ENCODE results near the gene RPLP2.

RPLP2 gene

GRCh38 chr11:773830-774229, 35.9 kb upstream of the RPLP2 start:
- DNase-seq (ENCODE audit: low read depth in 2 of 2), result no peak

DNA sequence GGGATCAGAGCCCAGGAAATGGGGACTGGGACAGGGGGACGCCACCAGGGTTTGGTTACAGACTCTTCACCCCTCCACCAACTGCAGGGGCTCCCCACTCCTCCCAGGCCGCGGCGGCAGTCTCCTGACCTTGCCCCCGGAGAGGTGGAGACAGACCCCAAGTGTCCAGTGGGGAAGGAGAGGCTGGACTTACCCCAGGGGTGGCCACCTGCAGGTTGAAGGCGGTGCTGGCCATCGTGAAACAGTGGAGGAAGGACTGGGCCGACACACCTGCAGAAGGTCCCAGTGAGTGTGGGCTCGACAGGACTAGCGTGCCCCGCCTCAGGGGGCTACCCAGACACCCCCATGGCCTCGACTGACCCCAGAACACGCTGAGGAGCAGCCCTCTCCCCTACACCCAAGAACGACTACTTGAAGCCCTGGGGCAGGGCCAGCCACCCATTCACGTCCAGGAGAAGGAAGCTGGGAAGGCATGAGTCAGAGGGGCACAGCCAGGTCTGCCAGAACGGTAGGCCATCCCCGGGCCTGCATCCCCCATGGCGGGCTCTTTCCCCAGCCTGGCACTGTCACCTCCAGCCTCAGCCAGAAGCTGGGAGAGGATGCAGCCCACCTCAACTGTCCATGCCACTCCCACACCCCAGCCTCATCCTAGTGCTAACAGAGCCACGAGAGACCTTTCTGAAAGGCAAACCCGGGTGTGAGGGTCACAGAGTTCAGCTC, 34.7 kb upstream of the RPLP2 start:
- no peak for DNase-seq (ENCODE audit: low read depth in 2 of 2)

- DNase-seq (ENCODE audit: low read depth in 2 of 2), result no peak
Observed at GRCh38 chr11:776263-776560, 33.6 kb upstream of the RPLP2 start.

- DNase-seq (ENCODE audit: low read depth in 2 of 2), result no peak
Observed at GRCh38 chr11:776561-777287, 33.0 kb upstream of the RPLP2 start.

GRCh38 chr11:777288-778255, 32.2 kb upstream of the RPLP2 start, which contains the start of gene GATD1:
Gene GATD1 (minus strand): TSS chr11:777487. CDS start chr11:777462, 25 bp downstream.
- peak; percentile 82 to 91 for DNase-seq (ENCODE audit: low read depth in 2 of 2)

DNA sequence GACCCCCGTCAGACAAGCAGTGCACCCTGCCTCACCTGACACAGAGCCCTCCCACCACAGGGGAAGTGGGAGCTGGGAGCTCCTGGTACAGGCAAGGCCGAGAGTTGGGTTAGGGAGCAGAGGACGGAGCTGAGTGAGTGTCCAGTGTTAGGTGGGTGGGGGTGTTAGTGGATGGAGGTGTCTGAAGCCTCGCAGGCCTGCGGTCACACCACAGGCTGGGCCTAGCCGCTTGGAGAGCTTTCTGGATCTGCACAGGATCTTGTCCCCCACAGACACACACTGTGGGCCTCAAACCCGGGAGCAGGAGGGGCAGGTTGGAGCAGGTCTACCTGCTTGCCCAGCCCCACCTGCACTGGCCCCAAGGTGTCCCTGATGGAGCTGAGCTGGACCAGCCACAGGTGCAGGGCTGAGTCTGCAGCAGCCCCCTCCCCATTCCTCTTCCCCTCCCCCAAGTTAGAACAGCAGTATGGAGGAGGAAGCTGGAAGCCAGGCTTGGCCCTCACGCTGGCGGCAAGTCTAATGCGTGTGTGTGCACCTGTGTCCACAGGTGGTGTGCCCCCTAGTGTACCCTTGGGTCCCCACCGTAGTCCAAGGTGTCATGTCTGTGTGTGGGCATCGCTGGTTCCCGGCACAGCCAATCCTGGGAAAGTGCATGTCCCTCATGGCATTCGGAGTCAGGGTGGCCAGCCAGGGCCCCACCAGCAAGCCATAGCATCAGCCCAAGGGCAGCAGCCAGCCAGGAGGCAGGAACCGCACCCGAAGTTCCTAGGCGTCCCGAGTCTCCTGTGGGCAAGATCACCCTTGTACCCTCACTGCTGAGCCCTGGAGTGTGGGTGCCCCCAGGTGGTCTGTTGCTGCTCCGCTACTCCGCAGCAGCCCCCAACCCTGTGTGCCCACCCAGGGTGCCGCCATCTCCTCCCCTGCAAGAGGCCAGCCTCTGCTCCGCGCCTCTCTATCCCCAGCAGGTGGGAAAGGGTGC, 30.5 kb upstream of the RPLP2 start:
- DNase-seq (ENCODE audit: low read depth in 2 of 2), result no peak

- no peak for DNase-seq (ENCODE audit: low read depth in 2 of 2)
Observed at GRCh38 chr11:779955-780532, 29.7 kb upstream of the RPLP2 start.

- DNase-seq (ENCODE audit: low read depth in 2 of 2), result no peak
Observed at GRCh38 chr11:782264-783174, 27.2 kb upstream of the RPLP2 start.

DNA sequence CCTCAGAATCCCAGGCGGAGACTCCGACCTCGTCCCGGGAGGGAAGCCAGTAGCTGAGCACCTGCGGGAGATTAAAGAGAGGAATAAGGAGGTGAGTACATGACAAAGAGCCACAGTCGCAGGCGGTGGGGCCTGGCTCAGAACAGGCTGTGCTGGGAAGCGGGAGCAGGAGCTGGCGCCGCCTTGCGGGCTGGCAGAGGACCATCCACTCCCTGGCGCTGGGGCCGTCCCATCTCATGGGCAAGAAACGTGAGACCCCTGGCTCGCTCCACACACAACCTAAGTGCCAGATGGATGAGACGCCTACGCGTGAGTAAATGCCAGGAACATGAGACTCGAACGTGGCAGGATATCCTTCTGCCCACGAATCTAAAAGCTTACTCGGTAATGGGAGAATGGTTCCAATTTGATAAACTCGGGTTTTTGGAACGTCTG, 26.2 kb upstream of the RPLP2 start:
- no peak for DNase-seq (ENCODE audit: low read depth in 2 of 2)

- DNase-seq (ENCODE audit: low read depth in 2 of 2), result no peak
Observed at GRCh38 chr11:786235-787083, 23.3 kb upstream of the RPLP2 start.

DNA sequence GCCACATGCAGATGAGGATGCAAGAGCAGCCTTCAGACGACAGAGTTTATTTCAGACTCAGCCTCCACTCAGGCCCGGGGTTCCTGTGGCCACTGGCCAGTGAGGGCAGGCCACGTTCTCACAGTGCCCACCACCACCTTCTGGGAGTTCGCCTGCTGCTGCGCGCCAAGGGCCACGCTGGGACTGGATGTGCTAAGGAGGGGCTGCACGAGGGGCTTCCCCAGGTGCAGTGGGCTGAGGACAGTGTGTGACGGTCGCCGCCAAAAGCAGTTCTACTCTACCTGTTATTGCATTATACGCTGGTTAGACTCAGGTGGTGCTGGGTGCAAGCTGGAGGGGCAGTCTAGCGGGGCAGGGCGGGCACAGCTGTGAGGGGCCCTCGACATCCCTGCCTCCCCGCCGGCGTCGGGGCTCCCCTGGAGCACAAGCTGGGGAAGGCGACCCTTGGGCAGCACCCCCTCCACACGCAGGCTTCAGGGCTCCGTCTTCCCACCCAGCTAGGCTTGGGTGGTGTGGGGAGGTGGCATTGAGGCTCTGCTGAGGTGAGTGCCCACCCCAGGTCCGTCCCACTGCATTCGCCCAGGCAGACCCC, 22.6 kb upstream of the RPLP2 start:
- no peak for DNase-seq (ENCODE audit: low read depth in 2 of 2)

DNA sequence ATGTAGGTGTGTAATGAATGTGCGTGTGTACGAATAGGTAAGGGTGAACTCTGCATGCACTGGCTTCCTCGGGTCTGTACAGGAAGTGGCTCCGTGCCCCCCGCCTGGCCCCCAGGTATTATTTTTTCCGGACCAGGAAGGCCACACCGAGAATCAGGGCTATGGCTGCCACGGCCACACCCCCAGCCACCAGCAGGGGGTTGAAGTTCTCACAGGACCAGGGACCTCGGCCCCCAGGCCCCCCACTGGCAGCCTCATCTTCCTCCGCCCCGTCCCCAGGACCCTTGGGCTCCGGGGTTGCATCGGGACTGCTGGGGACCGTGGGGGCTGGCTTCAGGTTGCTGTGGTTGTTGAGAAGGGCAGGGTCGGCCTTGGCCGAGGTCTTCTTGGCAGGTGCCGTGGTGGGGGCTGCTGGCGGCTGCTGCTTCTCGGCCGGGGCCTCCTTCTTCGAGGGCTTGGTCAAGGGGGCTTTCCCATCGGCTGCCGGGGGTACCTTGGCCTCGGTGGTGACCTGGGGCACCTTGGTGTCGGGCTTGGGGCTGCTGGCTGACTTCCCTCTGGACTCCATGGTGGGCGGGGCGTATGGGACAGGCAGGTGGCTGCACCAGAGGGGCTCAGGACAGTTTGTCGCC, 21.6 kb upstream of the RPLP2 start:
- no peak for DNase-seq (ENCODE audit: low read depth in 2 of 2)

- DNase-seq (ENCODE audit: low read depth in 2 of 2), result no peak
Observed at GRCh38 chr11:788953-789940, 20.5 kb upstream of the RPLP2 start.

- no peak for DNase-seq (ENCODE audit: low read depth in 2 of 2)
Observed at GRCh38 chr11:789943-790342, 19.8 kb upstream of the RPLP2 start, which contains the start of gene CEND1. Gene CEND1 (minus strand): TSS chr11:790090. CDS start chr11:788576, 1,514 bp downstream.

DNA sequence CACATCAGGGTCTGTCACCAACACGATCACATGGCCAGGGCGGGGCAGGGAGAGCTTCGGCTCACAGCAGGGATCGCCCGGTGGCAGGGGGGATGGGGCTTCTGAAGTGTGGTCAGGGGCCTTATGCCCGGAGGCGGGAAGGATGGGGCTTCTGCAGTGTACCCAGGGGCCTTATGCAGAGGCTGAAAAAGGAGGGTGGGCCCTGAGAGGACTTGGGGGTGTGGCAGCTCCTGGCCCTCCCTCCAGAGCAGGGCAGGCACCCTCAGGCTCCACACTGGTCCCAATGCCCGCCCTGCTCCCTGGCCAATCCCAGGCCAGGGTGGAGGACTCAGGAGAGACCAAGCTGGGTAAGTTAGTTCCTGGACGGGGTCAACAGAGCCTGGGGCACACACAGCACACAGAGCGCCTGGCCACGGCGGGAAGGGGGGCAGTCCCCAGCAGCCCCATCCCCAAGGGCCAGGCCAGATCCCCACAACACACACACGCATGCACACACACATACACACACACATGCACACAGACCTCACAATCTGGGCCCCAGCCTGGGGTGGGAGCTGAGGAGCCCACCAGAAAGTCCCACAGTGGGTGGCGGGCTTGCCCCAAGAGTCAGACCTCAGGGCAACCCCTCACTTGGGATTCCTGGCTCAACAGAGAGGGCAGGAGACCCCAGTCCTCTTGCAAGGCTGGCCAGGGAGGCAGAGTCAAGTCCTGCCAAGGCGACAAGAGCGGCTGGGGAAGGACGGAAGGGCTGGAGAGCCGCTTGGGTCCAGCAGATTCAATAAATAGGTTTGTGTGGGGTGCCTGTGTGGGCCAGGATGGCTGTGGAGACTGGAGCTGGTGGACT, 18.8 kb upstream of the RPLP2 start:
- DNase-seq (ENCODE audit: low read depth in 2 of 2), result no peak

Data from stimulated activated CD8-positive, alpha-beta memory T cell treated with anti-CD3 and anti-CD28 coated beads, Interleukin-7, amount 100 ng/mL, for 4 hours (primary cell).